Thoracic aorta (tissue), 2 donors: ENCODE data around the gene NELL1. TPM values are rescaled to one million over a fixed set of nuclear protein-coding genes. Genes with fewer than 3 reads are reported as not detected.

Source experiments
- ATAC-seq: fragments of 150-250 bp; one replicate; pipeline ENCODE4 v1.8.0; 2017; ENCODE audit warnings: low read depth; ENCODE audit not compliant: insufficient number of reproducible peaks, low FRiP score
- DNase-seq: peaks from one replicate; pipeline ENCODE4 v3.0.0-alpha.2; 2020; ENCODE audit warnings: low spot score
- H3K27ac ChIP-seq, 2 donors: fragments of 200-600 bp; sonication (generic); 1 replicate in 1 of 2; 2 replicates in 1 of 2; pipeline ENCODE4 v1.5.1; 2016; ENCODE audit warnings: mild to moderate bottlenecking in 2 of 2, moderate library complexity in 2 of 2
- H3K27me3 ChIP-seq: fragments of 200-600 bp; sonication (generic); replicated peaks from 2 replicates; pipeline ENCODE4 v1.6.0; 2016; ENCODE audit warnings: mild to moderate bottlenecking; ENCODE audit not compliant: insufficient read depth
- H3K36me3 ChIP-seq: fragments of 200-600 bp; sonication (generic); one replicate; pipeline ENCODE4 v1.5.1; 2016
- H3K4me1 ChIP-seq, 2 donors: fragments of 200-600 bp; sonication (generic); 1 replicate in 1 of 2; 2 replicates in 1 of 2; pipeline versions ENCODE4 v1.5.1 to v1.6.0; 2016; ENCODE audit warnings: low read depth in 2 of 2, mild to moderate bottlenecking in 1 of 2; ENCODE audit not compliant: control insufficient read depth in 1 of 2
- H3K4me3 ChIP-seq: fragments of 200-600 bp; sonication (generic); 2 replicates; pipeline ENCODE4 v1.5.1; 2016; ENCODE audit warnings: mild to moderate bottlenecking
- H3K9me3 ChIP-seq: fragments of 200-600 bp; sonication (generic); 2 replicates; pipeline ENCODE4 v1.5.1; 2016
- total RNA-seq, 2 donors: library from RNA; depleted of rRNA; stranded (reverse); fragments of >200 nt; gene quantifications; one replicate each; pipeline versions ENCODE4 v1.1.0 to v1.2.3, GENCODE V29; 2016
- TF ChIP-seq, protein P1 (sequence below): fragments of 200-600 bp; sonication (generic); IDR thresholded peaks from one replicate; pipeline ENCODE4 v1.5.1; 2019; ENCODE audit warnings: antibody characterized with exemption

NELL1 gene
- total RNA-seq, 2 donors from 2014 or later: 0.78 TPM; not detected in 1

DNA sequence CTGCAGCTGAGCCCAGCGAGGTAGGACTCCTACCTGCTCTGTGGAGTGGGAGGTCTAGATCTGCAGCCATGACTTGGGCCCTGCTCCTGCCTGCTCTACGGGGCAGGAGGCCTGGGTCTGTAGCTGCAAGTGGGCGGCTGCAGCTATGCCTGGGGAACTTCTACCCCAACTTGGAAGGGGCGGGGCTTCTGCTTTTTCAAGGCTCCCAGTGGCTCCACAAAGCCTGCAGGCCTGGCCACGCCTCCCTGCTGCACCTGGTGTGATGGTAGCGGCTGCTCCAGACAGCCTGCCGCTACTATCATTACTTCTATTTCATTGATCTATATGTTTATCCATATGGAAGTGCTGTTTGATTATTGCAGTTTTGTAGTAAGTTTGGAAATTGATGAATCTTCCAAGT, 121.2 kb downstream of the NELL1 start:
- TF ChIP-seq, protein P1, sequence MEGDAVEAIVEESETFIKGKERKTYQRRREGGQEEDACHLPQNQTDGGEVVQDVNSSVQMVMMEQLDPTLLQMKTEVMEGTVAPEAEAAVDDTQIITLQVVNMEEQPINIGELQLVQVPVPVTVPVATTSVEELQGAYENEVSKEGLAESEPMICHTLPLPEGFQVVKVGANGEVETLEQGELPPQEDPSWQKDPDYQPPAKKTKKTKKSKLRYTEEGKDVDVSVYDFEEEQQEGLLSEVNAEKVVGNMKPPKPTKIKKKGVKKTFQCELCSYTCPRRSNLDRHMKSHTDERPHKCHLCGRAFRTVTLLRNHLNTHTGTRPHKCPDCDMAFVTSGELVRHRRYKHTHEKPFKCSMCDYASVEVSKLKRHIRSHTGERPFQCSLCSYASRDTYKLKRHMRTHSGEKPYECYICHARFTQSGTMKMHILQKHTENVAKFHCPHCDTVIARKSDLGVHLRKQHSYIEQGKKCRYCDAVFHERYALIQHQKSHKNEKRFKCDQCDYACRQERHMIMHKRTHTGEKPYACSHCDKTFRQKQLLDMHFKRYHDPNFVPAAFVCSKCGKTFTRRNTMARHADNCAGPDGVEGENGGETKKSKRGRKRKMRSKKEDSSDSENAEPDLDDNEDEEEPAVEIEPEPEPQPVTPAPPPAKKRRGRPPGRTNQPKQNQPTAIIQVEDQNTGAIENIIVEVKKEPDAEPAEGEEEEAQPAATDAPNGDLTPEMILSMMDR: no peak
- ATAC-seq: no peak
- Histone ChIP-seq H3K27ac (no peak overlapping the region), H3K27me3 (no peaks in the 10 kb centered on the region), H3K36me3 (no peaks in the 10 kb centered on the region), H3K4me3 (no peak overlapping the region), H3K9me3 (no peaks in the 10 kb centered on the region), H3K4me1 (no peaks in the 10 kb centered on the region)
- DNase-seq: no peak

GRCh38 chr11:20795005-20795404, 125.6 kb downstream of the NELL1 start:
- TF ChIP-seq, protein P1: no peak
- Histone ChIP-seq H3K4me1 (no peaks in the 10 kb centered on the region), H3K4me3 (no peak overlapping the region), H3K27ac (no peak overlapping the region), H3K36me3 (no peaks in the 10 kb centered on the region), H3K27me3 (no peaks in the 10 kb centered on the region), H3K9me3 (no peaks in the 10 kb centered on the region)
- DNase-seq (no peak), ATAC-seq (no peak)

GRCh38 chr11:20808328-20808727, 138.9 kb downstream of the NELL1 start:
- Histone ChIP-seq H3K4me3 (no peak overlapping the region), H3K27ac (no peak overlapping the region), H3K36me3 (no peaks in the 10 kb centered on the region), H3K4me1 (no peaks in the 10 kb centered on the region), H3K27me3 (no peaks in the 10 kb centered on the region), H3K9me3 (peaks cover 3% of the 10 kb centered on the region)
- TF ChIP-seq, protein P1: no peak
- ATAC-seq (no peak), DNase-seq (no peak)

DNA sequence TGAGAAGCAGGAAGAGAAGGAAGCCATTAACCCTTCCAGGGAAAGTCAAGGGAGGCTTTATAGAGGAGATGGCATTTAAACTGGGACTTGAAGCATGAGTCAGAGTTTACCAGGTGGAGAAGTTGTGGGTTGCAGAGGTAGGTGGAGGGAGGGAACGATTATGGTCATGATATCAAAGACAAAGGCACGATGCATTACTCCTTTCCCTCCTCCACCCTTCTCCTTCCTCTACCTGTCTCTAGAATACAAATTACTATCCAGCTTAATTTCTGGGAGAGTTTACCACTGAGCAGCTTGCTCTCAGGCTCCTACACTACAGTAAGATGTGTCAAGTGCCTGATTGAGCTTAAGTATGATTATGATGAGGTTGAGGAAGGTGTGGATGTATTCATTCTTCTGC, 151.7 kb downstream of the NELL1 start:
- no peaks in the 10 kb centered on the region for H3K9me3 ChIP-seq
- TF ChIP-seq, protein P1: no peak
- H3K27ac ChIP-seq: no peak overlapping the region
- DNase-seq (no peak), ATAC-seq (no peak)
- no peak overlapping the region for H3K4me3 ChIP-seq
- H3K36me3 ChIP-seq: no peaks in the 10 kb centered on the region
- H3K27me3 ChIP-seq: no peaks in the 10 kb centered on the region
- no peaks in the 10 kb centered on the region for H3K4me1 ChIP-seq

GRCh38 chr11:20821470-20821869, 152.1 kb downstream of the NELL1 start:
- Histone ChIP-seq H3K36me3 (no peaks in the 10 kb centered on the region), H3K9me3 (no peaks in the 10 kb centered on the region), H3K4me3 (no peak overlapping the region), H3K27ac (no peak overlapping the region), H3K4me1 (no peaks in the 10 kb centered on the region), H3K27me3 (no peaks in the 10 kb centered on the region)
- TF ChIP-seq, protein P1: no peak
- ATAC-seq (no peak), DNase-seq (no peak)
